Measurements from ENCODE around the gene TACR1. TPM values are rescaled to one million over a fixed set of nuclear protein-coding genes. Genes with fewer than 3 reads are reported as not detected.
"Not testable (repeated sequence)": the region's sequence is repeated elsewhere in the genome, so short reads cannot be mapped to it uniquely, and the experiment has no call there.

The TACR1 gene
- total RNA-seq, 1 donor from 2014 or later: 0.11 TPM

- intact Hi-C loops (cut with DNase I): no loop called here
- DNase-seq: no peak
- ATAC-seq (ENCODE audit: poor library complexity): no peak
Measured at GRCh38 chr2:75157435-75157834, 41.9 kb downstream of the TACR1 start.

- ATAC-seq (ENCODE audit: poor library complexity) (no peak), DNase-seq (no peak)
- intact Hi-C loops (cut with DNase I): no loop called here
Measured at GRCh38 chr2:75155115-75155514, 44.2 kb downstream of the TACR1 start.

- DNase-seq: no peak
- no peak for ATAC-seq (ENCODE audit: poor library complexity)
- intact Hi-C loops (cut with DNase I): no loop called here
Measured at GRCh38 chr2:75153221-75153620, 46.1 kb downstream of the TACR1 start.

- ATAC-seq (ENCODE audit: poor library complexity); intact Hi-C loops (cut with DNase I); DNase-seq: not testable (repeated sequence)
Measured at GRCh38 chr2:75152243-75152642, 47.1 kb downstream of the TACR1 start.

GRCh38 chr2:75147884-75148283 lies 51.4 kb downstream of the TACR1 start:
- intact Hi-C loops (cut with DNase I); DNase-seq; ATAC-seq (ENCODE audit: poor library complexity): not testable (repeated sequence)

- intact Hi-C loops (cut with DNase I): no loop called here
- ATAC-seq (ENCODE audit: poor library complexity) (no peak), DNase-seq (no peak)
Measured at GRCh38 chr2:75146606-75147332, 52.6 kb downstream of the TACR1 start.

GRCh38 chr2:75146221-75146605 lies 53.1 kb downstream of the TACR1 start:
- intact Hi-C loops (cut with DNase I); DNase-seq; ATAC-seq (ENCODE audit: poor library complexity): not testable (repeated sequence)

- intact Hi-C loops (cut with DNase I): no loop called here
- peak; percentile 65 for ATAC-seq (ENCODE audit: poor library complexity)
- no peak for DNase-seq
Measured at GRCh38 chr2:75142081-75142480, 57.2 kb downstream of the TACR1 start.

GRCh38 chr2:75140288-75140687 lies 59.0 kb downstream of the TACR1 start:
- intact Hi-C loops (cut with DNase I): no loop called here
- DNase-seq (no peak), ATAC-seq (ENCODE audit: poor library complexity) (no peak)

- ATAC-seq (ENCODE audit: poor library complexity): no peak
- intact Hi-C loops (cut with DNase I): no loop called here
- no peak for DNase-seq
Measured at GRCh38 chr2:75139171-75139570, 60.1 kb downstream of the TACR1 start.

- ATAC-seq (ENCODE audit: poor library complexity) (no peak), DNase-seq (no peak)
- intact Hi-C loops (cut with DNase I): no loop called here
Measured at GRCh38 chr2:75138528-75138927, 60.8 kb downstream of the TACR1 start.

GRCh38 chr2:75135776-75136400 lies 63.4 kb downstream of the TACR1 start:
- intact Hi-C loops (cut with DNase I): no loop called here
- no peak for DNase-seq
- ATAC-seq (ENCODE audit: poor library complexity): peak; percentile 15

GRCh38 chr2:75134860-75135259 lies 64.5 kb downstream of the TACR1 start:
- DNase-seq (no peak), ATAC-seq (ENCODE audit: poor library complexity) (no peak)
- intact Hi-C loops (cut with DNase I): no loop called here

GRCh38 chr2:75133621-75134570 lies 65.4 kb downstream of the TACR1 start:
- no peak for ATAC-seq (ENCODE audit: poor library complexity)
- DNase-seq: no peak
- intact Hi-C loops (cut with DNase I): no loop called here

GRCh38 chr2:75130171-75130570 lies 69.1 kb downstream of the TACR1 start:
- intact Hi-C loops (cut with DNase I): no loop called here
- DNase-seq (no peak), ATAC-seq (ENCODE audit: poor library complexity) (no peak)

- DNase-seq (no peak), ATAC-seq (ENCODE audit: poor library complexity) (no peak)
- intact Hi-C loops (cut with DNase I): no loop called here
Measured at GRCh38 chr2:75123876-75124275, 75.4 kb downstream of the TACR1 start.

GRCh38 chr2:75113231-75113869 lies 86.0 kb downstream of the TACR1 start:
- intact Hi-C loops (cut with DNase I): no loop called here
- ATAC-seq (ENCODE audit: poor library complexity): no peak
- no peak for DNase-seq

GRCh38 chr2:75108937-75109482 lies 90.3 kb downstream of the TACR1 start:
- no peak for DNase-seq
- intact Hi-C loops (cut with DNase I): no loop called here
- ATAC-seq (ENCODE audit: poor library complexity): no peak

GRCh38 chr2:75102011-75102410 lies 97.3 kb downstream of the TACR1 start:
- intact Hi-C loops (cut with DNase I): no loop called here
- no peak for ATAC-seq (ENCODE audit: poor library complexity)

More at GRCh38 chr2:75102011-75102410, 97.3 kb downstream of the TACR1 start:
- no peak for DNase-seq

All from Right ventricle myocardium superior (tissue), 1 donor.